Karpas-422 (cell line): Measurements from ENCODE around the gene PCA3. TPM values are rescaled to one million over a fixed set of nuclear protein-coding genes. Genes with fewer than 3 reads are reported as not detected.

Experiments used
- DNase-seq: peaks from one replicate; pipeline ENCODE4 v3.0.0-alpha.2; 2015
- H2AFZ ChIP-seq: fragments of 200-600 bp; sonication (generic); 2 replicates; pipeline ENCODE4 v1.6.1; 2014; ENCODE audit warnings: antibody characterized with exemption, low read length, mixed read lengths
- H3K27ac ChIP-seq: fragments of 200-600 bp; sonication (generic); 2 replicates; pipeline ENCODE4 v1.5.1; 2014; ENCODE audit warnings: mild to moderate bottlenecking, low read length, moderate library complexity
- H3K27me3 ChIP-seq: fragments of 200-600 bp; sonication (generic); 2 replicates; pipeline ENCODE4 v1.6.1; 2014; ENCODE audit warnings: low read length, mixed read lengths
- H3K36me3 ChIP-seq: fragments of 200-600 bp; sonication (generic); 2 replicates; pipeline ENCODE4 v1.6.1; 2014; ENCODE audit warnings: low read length, mixed read lengths; ENCODE audit not compliant: insufficient read depth
- H3K4me1 ChIP-seq: fragments of 200-600 bp; sonication (generic); 2 replicates; pipeline ENCODE4 v1.6.1; 2014; ENCODE audit warnings: mild to moderate bottlenecking, low read length, mixed read lengths
- H3K4me2 ChIP-seq: fragments of 200-600 bp; sonication (generic); 2 replicates; pipeline ENCODE4 v1.6.1; 2014; ENCODE audit warnings: low read length, low read depth, mild to moderate bottlenecking; ENCODE audit not compliant: poor library complexity, severe bottlenecking
- H3K4me3 ChIP-seq: fragments of 200-600 bp; sonication (generic); 2 replicates; pipeline ENCODE4 v1.5.1; 2014; ENCODE audit warnings: mild to moderate bottlenecking, antibody characterized with exemption, low read length, mixed read lengths
- H3K79me2 ChIP-seq: fragments of 200-600 bp; sonication (generic); 2 replicates; pipeline ENCODE4 v1.6.1; 2014; ENCODE audit warnings: mild to moderate bottlenecking, low read length, mixed read lengths
- H3K9ac ChIP-seq: fragments of 200-600 bp; sonication (generic); 2 replicates; pipeline ENCODE4 v1.6.0; 2014; ENCODE audit warnings: low read length
- H3K9me2 ChIP-seq: fragments of 200-600 bp; sonication (generic), shearing (Covaris generic); replicated peaks from 2 replicates; pipeline ENCODE4 v1.6.0; 2014; ENCODE audit warnings: mild to moderate bottlenecking, low read length, moderate library complexity; ENCODE audit not compliant: insufficient read depth
- H3K9me3 ChIP-seq: fragments of 300-700, 200-600 bp; sonication (generic); 2 replicates; pipeline ENCODE4 v1.6.1; 2014; ENCODE audit warnings: low read length, mixed read lengths
- H4K20me1 ChIP-seq: fragments of 200-600 bp; sonication (generic); 2 replicates; pipeline ENCODE4 v1.6.1; 2014; ENCODE audit warnings: mild to moderate bottlenecking, antibody characterized with exemption, low read length, low read depth; ENCODE audit not compliant: insufficient read depth
- total RNA-seq: library from RNA; depleted of rRNA; stranded (reverse); fragments of >200 nt; shearing (Covaris generic); gene quantifications from 2 replicates; pipeline ENCODE4 v1.2.3, GENCODE V29; 2014; ENCODE audit warnings: low replicate concordance

The PCA3 gene
- total RNA-seq, 1 experiment from 2014 or later, result 0.19 TPM

- Histone ChIP-seq H3K9ac (no peak overlapping the region), H3K4me1 (no peaks in the 10 kb centered on the region)
- DNase-seq, result peak; percentile 82
Observed at GRCh38 chr9:76810377-76810957, 46.2 kb downstream of the PCA3 start.

GRCh38 chr9:76812591-76812990 lies 48.4 kb downstream of the PCA3 start:
- Histone ChIP-seq H2AFZ (no peak overlapping the region), H3K9ac (no peak overlapping the region), H3K4me2 (no peak overlapping the region), H3K4me1 (no peaks in the 10 kb centered on the region), H3K36me3 (no peaks in the 10 kb centered on the region), H3K27ac (no peak overlapping the region), H4K20me1 (no peaks in the 10 kb centered on the region), H3K9me3 (no peaks in the 10 kb centered on the region), H3K9me2 (no peaks in the 10 kb centered on the region), H3K4me3 (no peak overlapping the region), H3K27me3 (no peaks in the 10 kb centered on the region), H3K79me2 (no peaks in the 10 kb centered on the region)
- no peak for DNase-seq

More at GRCh38 chr9:76810377-76810957, 46.2 kb downstream of the PCA3 start:
- H3K79me2 ChIP-seq, result no peaks in the 10 kb centered on the region
- no peak overlapping the region for H3K4me3 ChIP-seq
- no peaks in the 10 kb centered on the region for H3K36me3 ChIP-seq
- H3K9me3 ChIP-seq, result no peaks in the 10 kb centered on the region
- no peaks in the 10 kb centered on the region for H3K27me3 ChIP-seq
- H4K20me1 ChIP-seq, result no peaks in the 10 kb centered on the region
- H2AFZ ChIP-seq, result no peak overlapping the region
- H3K4me2 ChIP-seq, result no peak overlapping the region
- no peaks in the 10 kb centered on the region for H3K9me2 ChIP-seq
- no peak overlapping the region for H3K27ac ChIP-seq

- H2AFZ ChIP-seq, result no peak overlapping the region
- no peaks in the 10 kb centered on the region for H3K79me2 ChIP-seq
- no peaks in the 10 kb centered on the region for H3K36me3 ChIP-seq
- H4K20me1 ChIP-seq, result no peaks in the 10 kb centered on the region
- no peak overlapping the region for H3K27ac ChIP-seq
- no peak overlapping the region for H3K4me3 ChIP-seq
- DNase-seq, result no peak
- H3K4me1 ChIP-seq, result no peaks in the 10 kb centered on the region
- no peak overlapping the region for H3K9ac ChIP-seq
- no peaks in the 10 kb centered on the region for H3K27me3 ChIP-seq
- no peaks in the 10 kb centered on the region for H3K9me2 ChIP-seq
- no peaks in the 10 kb centered on the region for H3K9me3 ChIP-seq
- H3K4me2 ChIP-seq, result no peak overlapping the region
Observed at GRCh38 chr9:76817489-76817888, 53.3 kb downstream of the PCA3 start.

- no peaks in the 10 kb centered on the region for H3K36me3 ChIP-seq
- no peak overlapping the region for H3K4me3 ChIP-seq
- H3K27me3 ChIP-seq, result no peaks in the 10 kb centered on the region
- H3K27ac ChIP-seq, result no peak overlapping the region
- no peaks in the 10 kb centered on the region for H3K79me2 ChIP-seq
- no peaks in the 10 kb centered on the region for H3K4me1 ChIP-seq
- H3K9me2 ChIP-seq, result no peaks in the 10 kb centered on the region
- DNase-seq, result no peak
- H2AFZ ChIP-seq, result no peak overlapping the region
- H3K9ac ChIP-seq, result no peak overlapping the region
- H3K4me2 ChIP-seq, result no peak overlapping the region
- H4K20me1 ChIP-seq, result no peaks in the 10 kb centered on the region
- H3K9me3 ChIP-seq, result no peaks in the 10 kb centered on the region
Observed at GRCh38 chr9:76818271-76818670, 54.0 kb downstream of the PCA3 start.

GRCh38 chr9:76820431-76820830 lies 56.2 kb downstream of the PCA3 start:
- Histone ChIP-seq H3K4me3 (no peak overlapping the region), H3K4me2 (no peak overlapping the region), H4K20me1 (no peaks in the 10 kb centered on the region), H3K9ac (no peak overlapping the region), H3K36me3 (no peaks in the 10 kb centered on the region), H3K27ac (no peak overlapping the region), H3K9me3 (no peaks in the 10 kb centered on the region), H3K4me1 (no peaks in the 10 kb centered on the region), H3K27me3 (no peaks in the 10 kb centered on the region), H2AFZ (no peak overlapping the region), H3K79me2 (no peaks in the 10 kb centered on the region), H3K9me2 (no peaks in the 10 kb centered on the region)
- DNase-seq, result no peak

GRCh38 chr9:76827296-76828080 lies 63.2 kb downstream of the PCA3 start:
- Histone ChIP-seq H3K9me3 (no peaks in the 10 kb centered on the region), H3K4me2 (no peak overlapping the region), H3K79me2 (no peaks in the 10 kb centered on the region), H3K9me2 (no peaks in the 10 kb centered on the region), H2AFZ (no peak overlapping the region), H3K27me3 (no peaks in the 10 kb centered on the region), H3K27ac (no peak overlapping the region), H3K4me1 (no peaks in the 10 kb centered on the region), H3K4me3 (no peak overlapping the region), H3K36me3 (no peaks in the 10 kb centered on the region), H3K9ac (no peak overlapping the region), H4K20me1 (no peaks in the 10 kb centered on the region)
- no peak for DNase-seq

- Histone ChIP-seq H3K4me2 (no peak overlapping the region), H2AFZ (no peak overlapping the region), H4K20me1 (no peaks in the 10 kb centered on the region), H3K9ac (no peak overlapping the region), H3K4me1 (no peaks in the 10 kb centered on the region), H3K4me3 (no peak overlapping the region), H3K27me3 (no peaks in the 10 kb centered on the region), H3K79me2 (no peaks in the 10 kb centered on the region), H3K27ac (no peak overlapping the region), H3K36me3 (no peaks in the 10 kb centered on the region), H3K9me3 (no peaks in the 10 kb centered on the region), H3K9me2 (no peaks in the 10 kb centered on the region)
- DNase-seq, result no peak
Observed at GRCh38 chr9:76828447-76828846, 64.2 kb downstream of the PCA3 start.

- no peak overlapping the region for H3K4me3 ChIP-seq
- no peaks in the 10 kb centered on the region for H3K36me3 ChIP-seq
- H2AFZ ChIP-seq, result peak overlapping the region; percentile 48; the same call in 1 of the 2 replicates
- no peak overlapping the region for H3K4me2 ChIP-seq
- H3K79me2 ChIP-seq, result no peaks in the 10 kb centered on the region
- H3K9me2 ChIP-seq, result no peaks in the 10 kb centered on the region
- no peaks in the 10 kb centered on the region for H4K20me1 ChIP-seq
- no peaks in the 10 kb centered on the region for H3K9me3 ChIP-seq
- no peak overlapping the region for H3K9ac ChIP-seq
- H3K4me1 ChIP-seq, result no peaks in the 10 kb centered on the region
- 0 out of 2 replicates have a peak, but pooled peaks cover 3% of the 10 kb centered on the region for H3K27me3 ChIP-seq
- H3K27ac ChIP-seq, result no peak overlapping the region
- DNase-seq, result no peak
Observed at GRCh38 chr9:76835571-76836283, 71.5 kb downstream of the PCA3 start.
